Measurements from ENCODE around the gene POU4F1.

The POU4F1 gene

GRCh38 chr13:78606471-78607408 lies 3.4 kb upstream of the POU4F1 start:
- peak; percentile 83 for DNase-seq

- no peak for DNase-seq
Observed at GRCh38 chr13:78604782-78605611, 1.6 kb upstream of the POU4F1 start.

- no peak for DNase-seq
Observed at GRCh38 chr13:78602561-78603239, 652 bp downstream of the POU4F1 start.

GRCh38 chr13:78601874-78602560 lies 1.3 kb downstream of the POU4F1 start:
- DNase-seq: no peak

GRCh38 chr13:78601124-78601873 lies 2.1 kb downstream of the POU4F1 start:
- no peak for DNase-seq

- no peak for DNase-seq
Observed at GRCh38 chr13:78600280-78600883, 3.0 kb downstream of the POU4F1 start.

GRCh38 chr13:78599645-78600279 lies 3.6 kb downstream of the POU4F1 start:
- DNase-seq: no peak

- DNase-seq: no peak
Observed at GRCh38 chr13:78598966-78599644, 4.2 kb downstream of the POU4F1 start.

- no peak for DNase-seq
Observed at GRCh38 chr13:78598116-78598781, 5.1 kb downstream of the POU4F1 start.

GRCh38 chr13:78597602-78597932 lies 5.8 kb downstream of the POU4F1 start:
- no peak for DNase-seq

- DNase-seq: no peak
Observed at GRCh38 chr13:78596736-78597601, 6.4 kb downstream of the POU4F1 start.

GRCh38 chr13:78596399-78596735 lies 7.0 kb downstream of the POU4F1 start:
- no peak for DNase-seq

- no peak for DNase-seq
Observed at GRCh38 chr13:78595495-78596398, 7.6 kb downstream of the POU4F1 start.

GRCh38 chr13:78594456-78594975 lies 8.8 kb downstream of the POU4F1 start:
- no peak for DNase-seq

GRCh38 chr13:78593652-78594455 lies 9.5 kb downstream of the POU4F1 start:
- DNase-seq: peak; percentile 29

- DNase-seq: no peak
Observed at GRCh38 chr13:78593129-78593528, 10.2 kb downstream of the POU4F1 start.

- no peak for DNase-seq
Observed at GRCh38 chr13:78592584-78592983, 10.8 kb downstream of the POU4F1 start.

All from NCI-H446 treated with DMSO at 0.1 percent for 48 hours (cell line).